GM12874 (cell line): Measurements from ENCODE around the gene SPAG6.

Source experiments
- CTCF ChIP-seq: IDR thresholded peaks from 2 replicates; pipeline ENCODE4 v1.5.1; 2011; ENCODE audit warnings: low read depth, mild to moderate bottlenecking, control low read depth, low read length, moderate library complexity; ENCODE audit not compliant: insufficient read depth

Gene SPAG6

GRCh38 chr10:22349755-22350154 is 4.5 kb downstream of the SPAG6 start:
- TF ChIP-seq CTCF, result no peak

GRCh38 chr10:22351131-22351703 is 5.9 kb downstream of the SPAG6 start:
- TF ChIP-seq CTCF, result no peak

- no peak for TF ChIP-seq CTCF
Observed at GRCh38 chr10:22356324-22356873, 11.1 kb downstream of the SPAG6 start.

- no peak for TF ChIP-seq CTCF
Observed at GRCh38 chr10:22363305-22363704, 18.0 kb downstream of the SPAG6 start.

GRCh38 chr10:22364407-22365140 is 19.3 kb downstream of the SPAG6 start:
- TF ChIP-seq CTCF, result no peak

- TF ChIP-seq CTCF, result no peak
Observed at GRCh38 chr10:22365233-22365632, 19.9 kb downstream of the SPAG6 start.

- no peak for TF ChIP-seq CTCF
Observed at GRCh38 chr10:22365644-22366434, 20.5 kb downstream of the SPAG6 start.
